Glomerular visceral epithelial cell (primary cell): ENCODE measurements around the gene BPIFB3.

Source experiments
- DNase-seq: peaks from one replicate; pipeline ENCODE4 v3.0.0-alpha.2; 2016; ENCODE audit errors: extremely low spot score

BPIFB3 gene

GRCh38 chr20:33053291-33054106 is at the start of gene BPIFB3:
BPIFB3 (plus strand) TSS chr20:33053903; CDS start chr20:33055436, 1,533 bp downstream.
- DNase-seq, result no peak

DNA sequence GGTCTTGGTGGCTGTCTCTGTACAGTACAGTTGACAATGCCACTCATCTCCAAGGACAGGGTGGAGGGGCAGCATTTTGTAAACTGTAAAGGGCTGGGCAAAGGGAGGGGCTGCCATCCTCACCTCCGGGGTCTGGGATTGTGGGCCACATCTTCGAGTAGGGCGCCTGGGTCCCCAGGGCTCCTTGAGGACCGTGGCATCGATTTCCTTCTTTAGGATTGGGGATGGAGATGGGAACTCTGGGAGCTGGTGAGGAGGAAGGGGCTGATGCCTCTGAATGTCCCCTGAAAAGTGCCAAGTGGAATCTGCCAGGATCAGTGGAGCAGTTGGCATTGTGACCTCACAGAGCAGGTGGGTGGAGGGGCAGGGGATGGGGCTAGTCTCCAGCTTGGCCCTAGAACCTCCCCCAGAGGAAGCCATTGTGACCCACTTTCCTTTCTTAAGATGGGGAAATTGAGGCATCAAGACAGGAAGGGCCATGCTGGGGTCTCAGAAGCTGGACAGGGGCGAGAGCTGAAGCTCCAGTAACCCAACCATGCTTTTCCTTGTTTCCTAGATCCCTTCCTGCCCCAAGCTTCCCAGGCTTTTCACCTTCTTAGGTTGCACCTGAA is 49.5 kb upstream of the BPIFB3 start, which contains the start of gene SUN5:
Gene SUN5 (minus strand): TSS at position 293 of the 611 bp plus-strand sequence. CDS start 93 bp downstream, at position 200.
- no peak for DNase-seq

DNA sequence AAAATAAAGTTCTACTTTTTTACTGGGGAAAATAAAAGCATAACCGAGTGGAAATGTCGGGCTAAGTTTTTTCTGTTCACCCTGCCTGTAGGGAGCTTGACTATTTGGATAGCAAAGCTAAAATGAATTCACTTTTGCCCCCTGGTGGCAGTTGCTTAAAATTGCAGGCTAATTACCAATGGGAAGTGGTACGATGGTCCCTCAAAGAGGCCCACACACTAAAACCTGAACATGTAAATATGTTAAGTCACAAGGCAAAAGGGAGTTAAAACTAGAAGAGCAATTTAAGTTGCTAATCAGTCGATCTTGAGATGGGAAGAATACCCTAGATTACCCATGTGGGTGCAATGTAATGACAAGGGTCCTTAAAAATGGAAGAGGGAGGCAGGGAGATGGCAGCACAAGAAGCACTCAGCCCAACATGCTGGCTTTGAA is 48.6 kb upstream of the BPIFB3 start:
- DNase-seq, result no peak

DNA sequence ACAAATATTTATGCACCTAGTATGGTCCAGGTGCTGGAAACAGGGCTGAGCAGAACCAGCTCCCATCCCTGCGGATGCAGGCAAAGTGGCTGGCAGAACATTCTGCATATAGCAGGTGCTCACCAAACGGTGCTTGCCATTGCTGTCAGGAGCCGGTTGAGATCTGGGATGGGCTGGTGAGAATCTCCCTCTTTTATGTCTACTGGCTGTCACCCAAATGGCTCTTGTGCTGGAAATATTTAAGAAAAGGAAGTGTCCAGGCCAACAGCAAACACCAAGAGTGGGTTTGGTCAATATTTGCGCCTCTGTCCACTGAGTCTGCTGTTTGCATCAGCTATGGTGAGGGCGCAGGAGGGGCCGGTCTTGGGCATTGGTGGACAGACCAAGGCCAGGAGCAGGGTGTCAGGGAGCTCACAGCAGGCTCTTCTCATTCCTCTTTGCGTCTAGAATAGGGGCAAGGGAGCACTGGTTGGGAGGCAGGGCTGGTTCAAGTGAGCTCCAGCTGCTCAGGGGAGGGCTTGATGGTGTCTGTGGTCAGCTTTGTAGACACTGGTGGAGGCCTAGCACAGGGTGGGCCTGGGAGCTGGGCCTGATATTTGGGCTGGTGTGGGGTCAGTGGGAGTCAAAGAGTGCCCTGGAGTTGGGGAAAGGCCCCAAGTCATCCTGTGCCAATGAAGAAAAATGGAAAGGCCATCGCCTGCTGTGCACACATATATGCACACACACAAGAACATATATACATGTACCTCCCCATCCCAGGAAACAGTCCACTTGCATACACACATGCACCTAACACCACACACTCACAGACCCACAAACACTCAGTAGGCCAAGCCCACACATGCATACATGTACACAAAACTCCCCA is 47.6 kb upstream of the BPIFB3 start:
- no peak for DNase-seq

GRCh38 chr20:33006776-33007375 is 46.8 kb upstream of the BPIFB3 start:
- DNase-seq, result no peak

DNA sequence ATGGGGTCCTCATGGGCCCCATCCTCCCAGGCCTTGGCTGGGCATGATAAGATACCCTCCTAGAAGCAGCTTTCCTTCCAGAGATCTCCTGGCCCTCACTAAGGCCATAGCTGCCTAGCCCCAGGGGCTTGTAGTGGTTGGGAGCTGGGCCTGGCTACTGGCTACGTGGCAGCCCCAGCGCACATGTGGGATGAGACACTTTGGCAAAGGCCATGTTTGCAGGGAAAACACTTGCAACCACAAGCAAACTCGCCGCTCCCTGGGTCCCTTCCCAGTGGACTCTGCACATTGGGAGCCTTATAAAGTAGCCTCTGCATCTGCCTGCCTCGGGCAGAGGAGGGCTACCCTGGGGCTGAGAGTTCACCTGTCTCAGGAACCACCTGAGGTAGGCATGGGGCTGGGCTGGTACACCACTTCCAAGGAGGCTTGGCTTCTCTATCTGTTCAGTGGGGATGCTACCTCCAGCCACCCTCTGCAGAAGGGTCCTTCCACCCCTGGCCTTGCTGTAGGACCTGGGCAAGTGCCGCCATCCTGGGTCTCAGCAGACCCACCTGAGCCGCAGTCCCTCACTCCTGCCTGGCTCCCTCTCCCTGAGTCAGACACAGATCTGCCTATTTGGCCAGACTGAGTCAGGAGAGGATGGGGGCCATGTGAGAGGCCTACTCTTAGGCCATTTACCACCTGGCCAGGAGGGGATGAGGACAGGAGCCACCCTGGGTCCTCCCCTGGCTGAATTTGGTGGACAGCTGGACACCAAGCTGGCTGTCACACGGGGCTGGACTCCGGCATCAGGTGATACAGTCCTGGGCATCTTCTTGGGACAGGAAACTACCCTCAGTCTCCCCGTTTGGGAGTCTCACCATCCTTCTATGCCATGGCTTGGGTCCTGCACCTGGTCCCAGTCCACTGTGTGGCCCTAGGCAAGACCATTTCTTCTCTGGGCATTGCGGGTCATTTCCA is 46.0 kb upstream of the BPIFB3 start, which contains the start of gene BPIFB2:
Gene BPIFB2 (plus strand): TSS at position 329 of the 960 bp plus-strand sequence. CDS start 871 bp downstream, outside the sequence.
- DNase-seq, result no peak

GRCh38 chr20:33008336-33009213 is 45.1 kb upstream of the BPIFB3 start:
- DNase-seq, result no peak

- no peak for DNase-seq
Measured at GRCh38 chr20:33009214-33010132, 44.2 kb upstream of the BPIFB3 start.

DNA sequence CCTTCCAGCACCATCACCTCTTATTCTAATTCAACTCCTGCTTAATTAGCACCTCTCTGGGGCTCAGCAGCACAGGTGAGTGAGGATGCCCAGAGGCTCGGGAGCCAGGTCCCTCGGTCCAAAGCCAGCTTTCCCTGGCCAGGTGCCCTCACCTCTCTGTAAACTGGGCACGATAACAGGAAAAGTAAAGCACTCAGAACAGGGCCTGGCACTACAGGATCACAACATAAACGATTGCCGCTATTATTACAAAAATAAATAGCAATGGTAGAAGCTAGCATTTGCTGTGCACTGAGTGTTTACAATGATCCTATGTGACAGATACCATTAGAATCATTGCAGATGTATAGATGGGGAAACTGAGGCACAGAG is 43.6 kb upstream of the BPIFB3 start:
- no peak for DNase-seq

- DNase-seq, result no peak
Measured at GRCh38 chr20:33010674-33011449, 42.8 kb upstream of the BPIFB3 start.

DNA sequence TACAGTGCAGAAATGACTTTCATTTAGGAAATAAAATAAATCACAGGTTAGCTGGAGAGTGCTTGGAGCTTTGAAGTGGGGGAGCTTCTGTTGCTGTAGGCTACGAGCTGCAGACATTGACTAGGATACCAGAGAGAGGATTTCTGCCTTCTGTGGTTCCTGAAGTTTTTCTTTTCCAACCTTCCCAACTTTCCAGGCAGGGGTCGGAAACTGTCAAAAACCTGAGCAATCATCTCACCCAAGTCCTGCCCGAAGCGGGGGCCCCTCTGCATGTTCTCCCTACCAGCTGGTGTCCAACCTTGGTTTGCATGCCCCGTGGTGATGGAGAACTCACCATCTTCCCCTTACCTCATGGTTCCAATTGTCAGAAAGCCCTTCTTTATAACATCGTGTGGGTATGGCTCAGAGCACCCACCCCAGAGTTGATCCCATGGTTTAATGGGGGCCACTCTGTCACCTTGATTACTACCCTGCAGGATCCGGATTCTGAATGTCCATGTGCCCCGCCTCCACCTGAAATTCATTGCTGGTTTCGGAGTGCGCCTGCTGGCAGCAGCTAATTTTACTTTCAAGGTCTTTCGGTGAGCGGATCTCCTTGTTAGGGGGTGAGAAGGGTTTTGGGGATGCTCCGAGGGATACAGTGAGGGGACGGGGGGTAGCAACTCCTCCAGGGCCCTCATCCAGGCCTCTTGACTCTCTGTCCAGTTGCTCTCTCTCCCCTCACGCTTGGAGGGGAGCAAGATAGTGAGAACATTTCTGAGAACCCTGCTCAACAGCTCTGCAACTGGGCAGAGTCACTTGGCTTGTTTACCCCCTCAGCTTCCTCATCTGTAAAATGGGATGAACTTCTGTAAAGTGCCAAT is 41.1 kb upstream of the BPIFB3 start:
- DNase-seq, result no peak

- DNase-seq, result no peak
Measured at GRCh38 chr20:33013701-33014326, 39.9 kb upstream of the BPIFB3 start.

GRCh38 chr20:33014336-33015113 is 39.2 kb upstream of the BPIFB3 start:
- no peak for DNase-seq

DNA sequence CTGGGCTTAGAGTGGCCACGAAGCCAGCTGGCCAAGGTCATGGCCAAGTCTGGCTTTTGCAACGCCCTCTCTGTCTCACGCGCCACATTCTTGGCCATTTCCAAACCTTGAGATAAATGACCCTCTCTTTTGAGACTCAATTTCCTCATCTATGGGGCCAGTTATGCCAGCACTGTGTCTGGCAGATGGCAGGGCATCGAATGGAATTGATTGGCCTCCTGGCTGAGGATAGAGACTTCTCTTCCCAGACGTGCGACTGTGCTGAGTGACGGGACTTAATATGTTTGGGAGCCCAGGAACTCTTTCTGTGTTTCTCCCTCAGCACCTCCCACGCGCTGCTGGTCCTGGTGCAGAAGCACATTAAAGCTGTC is 38.6 kb upstream of the BPIFB3 start:
- no peak for DNase-seq
